Gastroesophageal sphincter (tissue), 4 donors: ENCODE results near the gene ALS2. TPM values are rescaled to one million over a fixed set of nuclear protein-coding genes. Genes with fewer than 3 reads are reported as not detected.

Experiments used
- ATAC-seq: fragments of 150-250 bp; one replicate; pipeline ENCODE4 v1.9.1; 2016; ENCODE audit warnings: mild to moderate bottlenecking, moderate library complexity
- H3K27ac ChIP-seq, 4 donors: fragments of 200-600 bp; sonication (generic) in 3 of 4; 1 replicate in 3 of 4; 2 replicates in 1 of 4; pipeline ENCODE4 v1.5.1; 2016 to 2019
- H3K27me3 ChIP-seq: fragments of 200-600 bp; sonication (generic); one replicate; pipeline ENCODE4 v1.5.1; 2019
- H3K36me3 ChIP-seq, 2 donors: fragments of 200-600 bp; sonication (generic); one replicate each; pipeline ENCODE4 v1.5.1; 2019; ENCODE audit warnings: control low read depth in 1 of 2
- H3K4me1 ChIP-seq, 3 donors: fragments of 200-600 bp; sonication (generic); 1 replicate in 2 of 3; 2 replicates in 1 of 3; pipeline ENCODE4 v1.5.1; 2016 to 2019; ENCODE audit warnings: control low read depth in 2 of 3
- H3K4me3 ChIP-seq, 2 donors: fragments of 200-600 bp; sonication (generic); one replicate each; pipeline ENCODE4 v1.5.1; 2019; ENCODE audit warnings: mild to moderate bottlenecking in 1 of 2, moderate library complexity in 1 of 2
- H3K9me3 ChIP-seq, 3 donors: fragments of 200-600 bp; sonication (generic); one replicate each; pipeline ENCODE4 v1.5.1; 2017 to 2019; ENCODE audit warnings: control low read depth in 2 of 3
- EP300 ChIP-seq: sonication (generic); formaldehyde crosslinking; IDR thresholded peaks from one replicate; pipeline ENCODE4 v1.6.1; 2017; ENCODE audit warnings: antibody characterized with exemption, mild to moderate bottlenecking
- POLR2A ChIP-seq, 2 donors: fragments of 450-650 bp; IDR thresholded peaks; one replicate each; pipeline ENCODE4 v1.6.1; 2017; ENCODE audit warnings: antibody characterized with exemption in 2 of 2, mild to moderate bottlenecking in 2 of 2, moderate library complexity in 1 of 2
- POLR2AphosphoS5 ChIP-seq: sonication (generic); formaldehyde crosslinking; IDR thresholded peaks from one replicate; pipeline ENCODE4 v1.6.1; 2017; ENCODE audit warnings: antibody characterized with exemption
- WGBS, 2 donors: methylation state at CpG; one replicate each; pipeline ENCODE4 v1.1.5; 2018; ENCODE audit warnings: low coverage in 1 of 2; 5-methylcytosine and 5-hydroxymethylcytosine counted together
- total RNA-seq, 4 donors: library from RNA; depleted of rRNA; stranded (reverse); fragments of >200 nt; gene quantifications; one replicate each; pipeline ENCODE4 v1.1.0, GENCODE V29; 2016
- TF ChIP-seq, protein P1 (sequence below), 4 experiments: fragments of 200-600 bp in 2 of 4; fragments of 450-650 bp in 2 of 4; sonication (generic) in 1 of 4; IDR thresholded peaks; one replicate each; pipeline ENCODE4 v1.5.1; 2017 to 2019; ENCODE audit warnings: antibody characterized with exemption in 4 of 4, mild to moderate bottlenecking in 2 of 4, moderate library complexity in 2 of 4

ALS2 gene
- total RNA-seq, 4 donors from 2014 or later, result 15.2 to 26.7 (median 20.8) TPM

DNA sequence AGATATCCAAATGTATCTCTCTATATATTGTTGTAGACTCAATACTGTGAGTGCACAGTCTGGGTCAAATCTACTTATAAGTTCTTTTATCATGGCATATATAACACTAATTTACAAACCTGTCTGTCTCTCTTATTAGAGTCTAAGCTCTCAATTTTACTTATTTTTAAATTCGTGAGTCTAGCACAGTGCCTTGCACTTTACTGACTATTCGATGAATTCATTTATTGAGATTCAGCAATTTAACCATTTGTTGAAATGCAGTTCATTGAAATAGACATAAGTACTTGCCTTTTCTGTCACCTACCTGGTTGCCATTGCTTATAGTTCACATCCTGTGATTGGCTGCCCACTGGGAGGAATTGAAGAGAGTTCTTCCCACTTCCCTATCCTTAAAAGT is 10.3 kb upstream of the ALS2 start:
- ATAC-seq, result no peak
- Histone ChIP-seq H3K4me3 (no peak overlapping the region), H3K27ac (no peak overlapping the region), H3K36me3 (no peaks in the 10 kb centered on the region), H3K4me1 (no peaks in the 10 kb centered on the region), H3K9me3 (no peaks in the 10 kb centered on the region), H3K27me3 (peaks cover 6% of the 10 kb centered on the region)
- TF ChIP-seq EP300, result no peak
- no peak for TF ChIP-seq POLR2AphosphoS5
- TF ChIP-seq POLR2A (IDR thresholded peaks at IDR 0.05), result no peak
- TF ChIP-seq, protein P1, sequence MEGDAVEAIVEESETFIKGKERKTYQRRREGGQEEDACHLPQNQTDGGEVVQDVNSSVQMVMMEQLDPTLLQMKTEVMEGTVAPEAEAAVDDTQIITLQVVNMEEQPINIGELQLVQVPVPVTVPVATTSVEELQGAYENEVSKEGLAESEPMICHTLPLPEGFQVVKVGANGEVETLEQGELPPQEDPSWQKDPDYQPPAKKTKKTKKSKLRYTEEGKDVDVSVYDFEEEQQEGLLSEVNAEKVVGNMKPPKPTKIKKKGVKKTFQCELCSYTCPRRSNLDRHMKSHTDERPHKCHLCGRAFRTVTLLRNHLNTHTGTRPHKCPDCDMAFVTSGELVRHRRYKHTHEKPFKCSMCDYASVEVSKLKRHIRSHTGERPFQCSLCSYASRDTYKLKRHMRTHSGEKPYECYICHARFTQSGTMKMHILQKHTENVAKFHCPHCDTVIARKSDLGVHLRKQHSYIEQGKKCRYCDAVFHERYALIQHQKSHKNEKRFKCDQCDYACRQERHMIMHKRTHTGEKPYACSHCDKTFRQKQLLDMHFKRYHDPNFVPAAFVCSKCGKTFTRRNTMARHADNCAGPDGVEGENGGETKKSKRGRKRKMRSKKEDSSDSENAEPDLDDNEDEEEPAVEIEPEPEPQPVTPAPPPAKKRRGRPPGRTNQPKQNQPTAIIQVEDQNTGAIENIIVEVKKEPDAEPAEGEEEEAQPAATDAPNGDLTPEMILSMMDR (IDR thresholded peaks at IDR 0.05), result no peak
- WGBS, 2 donors, result 58 to 74% methylated on average over 2 of the region's 2 CpGs

DNA sequence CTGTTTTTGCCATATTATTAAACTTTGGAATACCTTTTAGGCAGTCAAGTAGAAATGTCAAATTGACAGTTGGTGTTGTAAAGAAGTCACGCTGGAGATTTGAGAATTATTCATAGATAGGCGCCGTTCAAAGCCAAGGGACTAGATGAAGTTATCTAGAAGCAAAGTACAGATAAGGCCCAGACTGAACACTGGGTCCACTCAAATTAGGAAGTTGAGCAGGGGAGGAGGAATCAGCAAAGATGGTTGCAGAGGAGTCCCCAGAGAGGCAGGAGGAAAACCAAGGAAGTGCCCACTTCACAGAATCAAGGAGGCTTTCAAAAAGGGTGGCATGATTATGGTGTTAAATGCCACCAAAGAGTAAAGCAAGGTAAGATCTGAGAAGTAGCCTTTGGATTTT is 9.6 kb upstream of the ALS2 start:
- H3K27ac ChIP-seq, result no peak overlapping the region
- H3K27me3 ChIP-seq, result peaks cover 6% of the 10 kb centered on the region
- TF ChIP-seq POLR2AphosphoS5 (no peak), EP300 (no peak), POLR2A (IDR thresholded peaks at IDR 0.05) (no peak)
- TF ChIP-seq, protein P1 (IDR thresholded peaks at IDR 0.05), result no peak
- H3K36me3 ChIP-seq, result no peaks in the 10 kb centered on the region
- H3K4me1 ChIP-seq, result no peaks in the 10 kb centered on the region
- WGBS, 2 donors, result 81 to 86% methylated on average over 3 of the region's 3 CpGs
- ATAC-seq, result no peak
- no peak overlapping the region for H3K4me3 ChIP-seq
- H3K9me3 ChIP-seq, result no peaks in the 10 kb centered on the region

DNA sequence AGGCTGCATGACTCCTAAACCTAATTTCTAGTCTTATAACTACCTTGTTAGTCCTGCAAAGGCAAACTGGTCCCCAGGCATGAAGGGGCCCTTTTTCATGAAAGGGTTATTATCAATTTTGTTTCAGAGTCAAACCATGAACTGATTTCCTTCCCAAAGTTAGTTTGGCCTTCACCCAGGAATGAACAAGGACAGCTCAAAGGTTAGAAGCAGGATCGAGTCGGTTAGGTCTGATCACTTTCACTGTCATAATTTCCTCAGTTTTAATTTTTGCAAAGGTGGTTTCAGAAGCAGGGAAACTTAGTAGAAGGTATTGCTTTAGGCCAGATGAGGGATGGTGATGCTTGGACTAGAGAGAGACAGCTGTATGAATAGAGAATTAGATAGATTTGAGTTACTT is 8.7 kb upstream of the ALS2 start:
- TF ChIP-seq POLR2A (IDR thresholded peaks at IDR 0.05) (no peak), EP300 (no peak), POLR2AphosphoS5 (no peak)
- TF ChIP-seq, protein P1 (IDR thresholded peaks at IDR 0.05), result no peak
- H3K4me1 ChIP-seq, result no peaks in the 10 kb centered on the region
- no peaks in the 10 kb centered on the region for H3K9me3 ChIP-seq
- 53 to 89% methylated on average over 2 of the region's 2 CpGs for WGBS, 2 donors
- no peak for ATAC-seq
- no peak overlapping the region for H3K4me3 ChIP-seq
- H3K27ac ChIP-seq, result no peak overlapping the region
- H3K27me3 ChIP-seq, result peaks cover 6% of the 10 kb centered on the region
- no peaks in the 10 kb centered on the region for H3K36me3 ChIP-seq

DNA sequence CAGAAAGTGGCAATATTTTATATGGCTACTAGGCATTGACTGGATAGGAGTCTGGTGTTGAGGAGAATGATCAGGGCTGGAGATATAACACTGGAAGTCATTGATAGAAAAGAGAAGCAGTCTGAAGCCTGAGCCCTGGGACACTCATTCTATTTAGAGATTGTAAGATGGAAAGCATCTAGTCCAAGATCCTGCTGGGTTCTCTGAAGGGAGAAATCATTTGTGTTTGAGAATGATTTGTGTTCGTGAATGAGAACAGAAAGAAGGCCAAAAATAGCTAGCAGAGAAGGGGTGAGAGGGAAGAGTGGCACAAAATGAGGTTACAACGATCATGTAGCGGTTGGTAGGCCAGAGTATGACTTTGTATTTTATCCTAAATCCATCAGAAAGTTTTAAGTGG is 7.6 kb upstream of the ALS2 start:
- TF ChIP-seq, protein P1 (IDR thresholded peaks at IDR 0.05), result no peak
- no peak for TF ChIP-seq POLR2AphosphoS5
- TF ChIP-seq POLR2A (IDR thresholded peaks at IDR 0.05), result no peak
- no peak for TF ChIP-seq EP300
- Histone ChIP-seq H3K4me3 (no peak overlapping the region), H3K4me1 (no peaks in the 10 kb centered on the region), H3K27me3 (peaks cover 6% of the 10 kb centered on the region), H3K36me3 (no peaks in the 10 kb centered on the region), H3K9me3 (no peaks in the 10 kb centered on the region), H3K27ac (no peak overlapping the region)
- no peak for ATAC-seq
- 54 to 77% methylated on average over 3 of the region's 3 CpGs for WGBS, 2 donors

DNA sequence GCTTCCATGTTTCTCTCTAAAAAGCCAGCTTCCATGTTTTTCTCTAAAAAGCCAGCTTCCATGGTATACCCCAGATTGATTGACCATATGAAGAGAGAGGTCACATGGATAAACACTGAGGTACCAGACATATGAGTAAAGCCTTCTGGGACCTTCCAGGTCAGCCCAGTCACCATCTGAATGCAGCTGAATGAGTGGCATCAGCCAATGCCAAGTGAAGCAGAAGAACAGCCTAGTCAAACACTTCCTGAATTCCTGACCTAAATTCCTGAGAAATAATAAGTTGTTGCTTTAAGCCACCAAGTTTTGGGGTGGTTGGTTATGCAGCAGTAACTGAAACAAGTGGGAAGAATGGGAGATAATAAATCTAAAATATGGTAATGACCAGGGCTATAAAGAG is 5.7 kb upstream of the ALS2 start:
- H3K27ac ChIP-seq, result no peak overlapping the region
- no peak for ATAC-seq
- H3K4me1 ChIP-seq, result peaks cover 0 to 8% (median 0%) of the 10 kb centered on the region in 3 donors
- no peaks in the 10 kb centered on the region for H3K9me3 ChIP-seq
- no peak for TF ChIP-seq POLR2A (IDR thresholded peaks at IDR 0.05)
- no peak for TF ChIP-seq EP300
- peaks cover 2% of the 10 kb centered on the region for H3K27me3 ChIP-seq
- no peak overlapping the region for H3K4me3 ChIP-seq
- H3K36me3 ChIP-seq, result no peaks in the 10 kb centered on the region
